T-cell (primary cell): ENCODE measurements around the gene CPNE5. TPM values are rescaled to one million over a fixed set of nuclear protein-coding genes. Genes with fewer than 3 reads are reported as not detected.

ENCODE experiments used
- ATAC-seq, 4 experiments: fragments of 200-7000 bp in 3 of 4; fragments of 150-1000 bp in 1 of 4; cut with Tn5 transposase; replicated peaks in 1 of 4; 1 replicate in 3 of 4; 2 replicates in 1 of 4; pipeline ENCODE4 v1.10.0; 2021; ENCODE audit warnings: moderate library complexity in 3 of 4, mild to moderate bottlenecking in 2 of 4, moderate number of reproducible peaks in 1 of 4
- CTCF ChIA-PET, 2 donors: fragments of 300-600 bp; sonication (Branson Sonifier 250); formaldehyde crosslinking; loops; one replicate each; lab custom pipeline; 2022; ENCODE audit warnings: antibody characterized with exemption in 2 of 2; lab: Charles Lee
- POLR2A ChIA-PET, 2 donors: fragments of 300-600 bp; sonication (Branson Sonifier 250); formaldehyde crosslinking; loops; one replicate each; lab custom pipeline; 2022; ENCODE audit warnings: antibody characterized with exemption in 2 of 2; lab: Charles Lee
- DNase-seq, 35 experiments: peaks; one replicate each; pipeline versions ENCODE4 v3.0.0 to v3.0.0-alpha.2; 2013 to 2023
- H3K27ac ChIP-seq: one replicate; pipeline ENCODE4 v1.5.1; 2013; ENCODE audit warnings: low read length
- H3K27me3 ChIP-seq, 2 experiments: replicated peaks in 1 of 2; 1 replicate in 1 of 2; 2 replicates in 1 of 2; pipeline versions ENCODE4 v1.6.1 to v1.7.0; 2013; ENCODE audit warnings: low read length in 1 of 2, mixed read lengths in 1 of 2; ENCODE audit not compliant: control insufficient read depth in 2 of 2, insufficient read depth in 2 of 2; ENCODE audit errors: extremely low read depth in 1 of 2
- H3K36me3 ChIP-seq, 2 donors: 1 replicate in 1 of 2; 2 replicates in 1 of 2; pipeline versions ENCODE4 v1.6.1 to v1.7.0; 2013; ENCODE audit warnings: low read length in 1 of 2; ENCODE audit not compliant: control insufficient read depth in 2 of 2, insufficient read depth in 1 of 2; ENCODE audit errors: extremely low read depth in 1 of 2
- H3K4me1 ChIP-seq, 2 experiments: 1 replicate in 1 of 2; 2 replicates in 1 of 2; pipeline versions ENCODE4 v1.6.1 to v1.7.0; 2013; ENCODE audit warnings: low read length in 2 of 2, mixed read lengths in 1 of 2; ENCODE audit not compliant: insufficient read depth in 2 of 2, control insufficient read depth in 1 of 2; ENCODE audit errors: extremely low read depth in 1 of 2
- H3K4me3 ChIP-seq, 2 donors: 1 replicate in 1 of 2; 2 replicates in 1 of 2; pipeline versions ENCODE4 v1.5.1 to v1.7.0; 2013; ENCODE audit warnings: mild to moderate bottlenecking in 2 of 2, low read length in 1 of 2, moderate library complexity in 1 of 2; ENCODE audit not compliant: control insufficient read depth in 1 of 2; ENCODE audit errors: extremely low read depth in 1 of 2
- H3K9me3 ChIP-seq: 2 replicates; pipeline ENCODE4 v1.7.0; 2013
- H3K27ac Mint-ChIP-seq, 2 donors: one replicate each; pipeline ENCODE4 v1.8.0; 2020 to 2021; ENCODE audit warnings: mild to moderate bottlenecking in 2 of 2, mixed read lengths in 2 of 2
- H3K27me3 Mint-ChIP-seq, 2 donors: one replicate each; pipeline ENCODE4 v1.8.0; 2021 to 2022; ENCODE audit warnings: mixed read lengths in 2 of 2
- H3K36me3 Mint-ChIP-seq: one replicate; pipeline ENCODE4 v1.8.0; 2021; ENCODE audit warnings: mixed read lengths
- H3K4me1 Mint-ChIP-seq, 3 donors: one replicate each; pipeline ENCODE4 v1.8.0; 2020 to 2022; ENCODE audit warnings: mixed read lengths in 3 of 3, mild to moderate bottlenecking in 1 of 3
- H3K4me3 Mint-ChIP-seq, 3 donors: one replicate each; pipeline ENCODE4 v1.8.0; 2020 to 2022; ENCODE audit warnings: mild to moderate bottlenecking in 3 of 3, mixed read lengths in 3 of 3, moderate library complexity in 3 of 3
- H3K9me3 Mint-ChIP-seq, 3 donors: one replicate each; pipeline ENCODE4 v1.8.0; 2020 to 2022; ENCODE audit warnings: mixed read lengths in 3 of 3
- WGBS: methylation state at CpG from one replicate; pipeline ENCODE4 v1.1.5; 2013; ENCODE audit warnings: missing lambda C conversion rate; ENCODE audit not compliant: insufficient coverage; 5-methylcytosine and 5-hydroxymethylcytosine counted together
- total RNA-seq, 35 experiments: library from RNA in 6 of 35; stranded (reverse) in 6 of 35; fragments of 120-200 nt in 1 of 35; gene quantifications; one replicate each; pipeline versions ENCODE4 v1.2.1 to v1.2.4 and lab custom pipeline; 2013 to 2026

CPNE5 gene
- total RNA-seq, 5 donors from 2014 or later (not counting 1 experiment from before 2014, with no cell fraction given) = 0.73 to 1.8 (median 1.1) TPM

DNA sequence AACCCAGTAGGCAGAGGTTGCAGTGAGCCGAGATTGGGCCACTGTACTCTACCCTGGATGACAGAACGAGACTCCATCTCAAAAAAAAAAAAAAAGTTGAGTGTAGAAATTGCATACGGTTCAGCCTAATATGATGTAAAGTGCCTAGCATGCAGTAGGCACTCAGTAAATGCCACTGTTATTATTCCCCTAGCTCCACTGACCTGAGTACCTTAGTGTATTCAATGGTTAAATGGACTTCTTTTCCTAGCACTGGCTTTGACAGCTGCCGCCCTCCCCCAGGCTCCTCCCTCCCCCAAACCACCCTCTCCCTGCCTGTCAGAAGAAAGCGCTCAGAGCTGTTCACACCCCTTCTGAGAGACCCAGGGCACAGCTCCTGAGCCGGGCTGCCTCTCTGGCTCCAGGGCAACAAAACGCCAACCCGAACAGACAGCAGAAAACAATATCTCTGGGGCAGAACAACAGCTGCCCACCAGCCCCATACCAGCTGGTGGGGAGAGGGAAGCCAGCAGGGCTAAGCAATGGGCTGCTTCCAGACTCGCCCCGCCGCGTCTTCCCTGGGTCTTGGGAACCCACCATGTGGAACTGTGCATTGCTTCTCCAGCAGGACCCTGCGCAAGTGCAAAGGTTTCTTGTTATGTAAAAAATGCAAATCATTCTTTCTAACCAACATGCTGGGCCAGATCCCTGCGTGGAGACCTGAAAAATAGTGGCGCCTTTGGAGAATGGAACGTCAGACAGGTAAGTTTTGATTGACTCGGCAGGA, 4.5 kb downstream of the CPNE5 start:
- DNase-seq = no peak
- ChIA-PET CTCF (interaction anchor here in 1 of 2 donors (0.7 kb wide), 1 partner anchor 94 kb away, joined by 5 read pairs; no protein-coding TSS in a partner anchor), POLR2A (interaction anchor here in 1 of 2 donors (0.7 kb wide), 1 partner anchor 66 kb away, joined by 8 read pairs; no protein-coding TSS in a partner anchor)
- Histone ChIP-seq H3K36me3 (no peaks in the 10 kb centered on the region), H3K4me1 (peaks cover 0 to 8% of the 10 kb centered on the region in 2 experiments), H3K27me3 (peaks cover 0 to 23% of the 10 kb centered on the region in 2 experiments), H3K27ac (no peak overlapping the region), H3K9me3 (no peaks in the 10 kb centered on the region), H3K4me3 (no peak overlapping the region)
- no peaks in the 10 kb centered on the region for H3K36me3 Mint-ChIP-seq
- H3K4me1 Mint-ChIP-seq = peaks cover 5 to 7% (median 6%) of the 10 kb centered on the region in 3 donors
- peaks cover 18 to 20% of the 10 kb centered on the region in 2 donors for H3K27me3 Mint-ChIP-seq
- H3K27ac Mint-ChIP-seq = no peak overlapping the region
- H3K4me3 Mint-ChIP-seq = no peak overlapping the region
- 76% methylated on average over 7 of the region's 17 CpGs for WGBS
- ATAC-seq = no peak
- no peaks in the 10 kb centered on the region for H3K9me3 Mint-ChIP-seq

DNA sequence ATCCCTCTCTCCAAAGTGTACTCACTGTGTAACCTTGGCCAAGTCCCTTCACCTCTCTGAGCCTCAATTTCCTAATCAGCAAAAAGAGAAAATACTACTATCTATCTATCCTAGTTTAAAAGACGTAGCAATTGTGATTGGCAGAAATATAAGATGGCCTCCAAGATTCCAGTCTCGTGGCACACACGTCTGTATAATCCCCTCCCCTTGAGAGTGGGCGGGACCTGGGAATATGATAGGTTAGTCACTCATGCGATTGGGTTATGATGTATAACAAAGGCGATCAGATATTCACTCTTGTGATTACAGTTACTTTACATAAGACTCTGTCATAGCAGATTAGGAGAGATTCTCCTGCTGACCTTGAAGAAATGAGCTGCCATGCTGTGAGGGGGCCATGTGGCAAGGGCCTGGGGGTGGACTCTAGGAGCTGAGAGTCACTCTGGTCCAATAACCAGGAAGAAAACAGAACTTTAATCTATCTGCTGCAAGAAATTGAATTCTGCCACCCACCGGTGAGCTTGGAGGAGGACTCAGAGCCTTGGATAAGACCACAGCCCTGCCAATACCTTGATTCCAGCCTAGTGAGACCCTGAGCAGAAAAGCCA, 6.0 kb downstream of the CPNE5 start:
- DNase-seq (no peak), ATAC-seq (no peak)
- Mint-ChIP-seq H3K27ac (no peak overlapping the region), H3K27me3 (peaks cover 11 to 13% of the 10 kb centered on the region in 2 donors), H3K36me3 (no peaks in the 10 kb centered on the region), H3K4me3 (no peak overlapping the region), H3K9me3 (no peaks in the 10 kb centered on the region), H3K4me1 (peaks cover 0 to under 1% (median 0%) of the 10 kb centered on the region in 3 donors)
- Histone ChIP-seq H3K27me3 (peaks cover 0 to 10% of the 10 kb centered on the region in 2 experiments), H3K36me3 (no peaks in the 10 kb centered on the region), H3K4me3 (no peak overlapping the region), H3K9me3 (no peaks in the 10 kb centered on the region), H3K4me1 (no peaks in the 10 kb centered on the region), H3K27ac (no peak overlapping the region)
- ChIA-PET CTCF (no interaction called here), POLR2A (no interaction called here)
- 100% methylated on average over 1 of the region's 7 CpGs for WGBS

DNA sequence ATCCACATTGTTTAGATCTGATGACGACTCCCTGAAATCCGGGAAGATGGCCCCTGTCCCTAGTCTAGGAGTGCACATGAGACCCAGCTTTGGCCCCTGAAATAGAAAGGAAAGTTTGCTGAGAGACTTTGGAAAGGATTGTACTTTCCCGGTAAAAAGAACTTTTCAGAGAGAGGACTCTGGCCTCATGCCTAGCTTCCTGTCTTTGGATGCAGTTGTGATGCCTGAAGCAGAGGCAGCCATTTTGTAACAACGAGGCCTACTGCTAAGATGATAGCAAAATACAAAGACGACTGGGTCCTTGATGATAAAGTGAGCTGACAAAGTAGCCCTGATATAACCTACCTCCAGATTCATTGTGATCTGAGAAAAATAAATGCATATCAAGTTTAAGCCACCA, 6.9 kb downstream of the CPNE5 start:
- WGBS = 100% methylated on average over 1 of the region's 5 CpGs
- no peaks in the 10 kb centered on the region for H3K9me3 Mint-ChIP-seq
- POLR2A ChIA-PET = no interaction called here
- no peaks in the 10 kb centered on the region for H3K4me1 ChIP-seq
- CTCF ChIA-PET = no interaction called here
- peaks cover 0 to 2% of the 10 kb centered on the region in 2 experiments for H3K27me3 ChIP-seq
- H3K36me3 ChIP-seq = no peaks in the 10 kb centered on the region
- no peaks in the 10 kb centered on the region for H3K36me3 Mint-ChIP-seq
- H3K4me3 ChIP-seq = no peak overlapping the region
- H3K4me1 Mint-ChIP-seq = peaks cover 3 to 7% (median 5%) of the 10 kb centered on the region in 3 donors
- no peak overlapping the region for H3K27ac Mint-ChIP-seq
- H3K27me3 Mint-ChIP-seq = peaks cover 3 to 7% of the 10 kb centered on the region in 2 donors
- DNase-seq (no peak), ATAC-seq (no peak)
- no peak overlapping the region for H3K27ac ChIP-seq
- H3K4me3 Mint-ChIP-seq = no peak overlapping the region
- no peaks in the 10 kb centered on the region for H3K9me3 ChIP-seq

DNA sequence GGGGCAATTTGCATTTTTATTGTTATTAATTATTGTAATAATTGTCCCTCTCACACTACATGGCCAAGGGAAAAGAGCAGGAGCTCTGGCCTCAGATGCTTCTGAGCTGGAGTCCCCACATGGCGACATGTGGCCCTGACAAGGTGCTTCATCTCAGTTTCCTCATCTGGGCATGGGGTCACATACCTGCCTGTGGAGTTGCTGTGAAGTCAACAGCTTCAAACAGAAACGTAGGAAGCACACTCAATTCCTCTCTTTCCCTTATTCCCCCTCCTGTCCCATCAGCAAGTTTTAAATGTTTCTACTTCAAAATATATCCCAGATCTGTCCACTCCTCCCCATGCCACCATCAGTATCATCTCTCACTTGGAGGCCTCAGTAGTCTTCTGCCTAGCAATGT, 8.7 kb downstream of the CPNE5 start:
- no peak for DNase-seq
- Histone ChIP-seq H3K27ac (no peak overlapping the region), H3K36me3 (no peaks in the 10 kb centered on the region), H3K4me1 (no peaks in the 10 kb centered on the region), H3K27me3 (peaks cover 0 to 12% of the 10 kb centered on the region in 2 experiments), H3K4me3 (no peak overlapping the region), H3K9me3 (no peaks in the 10 kb centered on the region)
- Mint-ChIP-seq H3K36me3 (no peaks in the 10 kb centered on the region), H3K27ac (no peak overlapping the region), H3K27me3 (peaks cover 5 to 11% of the 10 kb centered on the region in 2 donors), H3K4me3 (no peak overlapping the region), H3K9me3 (no peaks in the 10 kb centered on the region), H3K4me1 (peaks cover 3 to 8% (median 7%) of the 10 kb centered on the region in 3 donors)
- WGBS = 78% methylated on average over 2 of the region's 2 CpGs
- no peak for ATAC-seq
- ChIA-PET POLR2A (no interaction called here), CTCF (no interaction called here)

DNA sequence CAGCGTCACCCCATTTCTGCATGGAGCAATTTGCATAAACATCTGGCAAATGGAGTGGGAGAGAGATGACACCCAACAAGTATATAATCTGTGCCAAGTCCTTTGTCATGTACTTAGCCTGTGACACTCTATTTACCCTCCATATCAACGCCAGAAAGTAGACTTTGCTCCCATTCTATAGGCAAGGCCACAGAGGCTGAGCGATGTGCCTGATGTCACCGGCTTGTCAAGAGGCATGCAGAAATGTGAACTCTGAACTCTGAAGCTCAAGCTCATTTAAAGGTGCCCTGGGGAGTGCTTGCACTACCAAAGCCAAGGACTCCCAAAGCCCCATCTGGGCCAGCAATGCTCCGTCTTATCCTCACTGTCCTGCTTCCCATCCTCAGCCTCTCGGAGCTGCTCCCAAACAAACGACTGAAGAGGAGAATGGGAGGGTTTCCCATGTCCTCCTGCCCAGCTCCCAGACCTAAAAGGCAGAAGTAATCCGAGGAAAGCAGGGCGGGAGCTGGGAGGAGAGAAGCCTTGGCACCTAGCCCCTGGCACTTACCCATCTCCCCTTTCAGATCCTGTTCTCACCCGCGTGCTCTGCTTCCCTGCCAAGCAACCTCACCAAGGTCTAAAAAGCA, 9.2 kb downstream of the CPNE5 start:
- no peaks in the 10 kb centered on the region for H3K36me3 ChIP-seq
- POLR2A ChIA-PET = no interaction called here
- CTCF ChIA-PET = interaction anchor here in 1 of 2 donors (0.7 kb wide), 1 partner anchor 21 kb away, joined by 3 read pairs; no protein-coding TSS in a partner anchor
- no peaks in the 10 kb centered on the region for H3K9me3 ChIP-seq
- H3K4me1 ChIP-seq = no peaks in the 10 kb centered on the region
- Mint-ChIP-seq H3K4me3 (no peak overlapping the region), H3K36me3 (no peaks in the 10 kb centered on the region), H3K27me3 (peaks cover 5 to 11% of the 10 kb centered on the region in 2 donors), H3K9me3 (no peaks in the 10 kb centered on the region), H3K27ac (no peak overlapping the region), H3K4me1 (peaks cover 3 to 8% (median 7%) of the 10 kb centered on the region in 3 donors)
- no peak overlapping the region for H3K27ac ChIP-seq
- peaks cover 0 to 18% of the 10 kb centered on the region in 2 experiments for H3K27me3 ChIP-seq
- DNase-seq (no peak), ATAC-seq (no peak)
- WGBS = 94% methylated on average over 3 of the region's 11 CpGs
- H3K4me3 ChIP-seq = no peak overlapping the region
